Tibial artery (tissue), 4 donors: ENCODE measurements around the gene GAS2L3.

Experiments
- DNase-seq, 2 donors: peaks; one replicate each; pipeline ENCODE4 v3.0.0-alpha.2; 2019
- H3K27ac ChIP-seq, 2 donors: fragments of 200-600 bp; sonication (generic) in 1 of 2; 1 replicate in 1 of 2; 2 replicates in 1 of 2; pipeline ENCODE4 v1.5.1; 2018 to 2019; ENCODE audit warnings: mild to moderate bottlenecking in 1 of 2
- H3K27me3 ChIP-seq, 2 donors: fragments of 200-600 bp; sonication (generic) in 1 of 2; one replicate each; pipeline versions ENCODE4 v1.5.1 to v1.6.0; 2016 to 2019
- H3K36me3 ChIP-seq, 3 donors: fragments of 200-600 bp; sonication (generic) in 2 of 3; one replicate each; pipeline ENCODE4 v1.5.1; 2016 to 2019; ENCODE audit warnings: mild to moderate bottlenecking in 2 of 3
- H3K4me1 ChIP-seq, 4 donors: fragments of 200-600 bp; sonication (generic) in 2 of 4; 1 replicate in 3 of 4; 2 replicates in 1 of 4; pipeline ENCODE4 v1.5.1; 2016 to 2019
- H3K4me3 ChIP-seq, 2 donors: fragments of 200-600 bp; sonication (generic) in 1 of 2; 1 replicate in 1 of 2; 2 replicates in 1 of 2; pipeline ENCODE4 v1.5.1; 2018 to 2019; ENCODE audit warnings: mild to moderate bottlenecking in 2 of 2
- H3K9me3 ChIP-seq, 3 donors: fragments of 200-600 bp; sonication (generic) in 1 of 3; one replicate each; pipeline ENCODE4 v1.5.1; 2016 to 2019
- CTCF ChIP-seq, 2 experiments: fragments of 200-600 bp in 1 of 2; fragments of 450-650 bp in 1 of 2; IDR thresholded peaks; one replicate each; pipeline ENCODE4 v1.5.1; 2017 to 2019; ENCODE audit warnings: antibody characterized with exemption in 2 of 2, mild to moderate bottlenecking in 1 of 2, moderate library complexity in 1 of 2
- intact Hi-C: fragments of 100-400 bp; cut with DNase I; formaldehyde crosslinking; loops from one replicate; pipeline ENCODE4 v1.15.0; 2023; ENCODE audit warnings: low total_unique reads

The GAS2L3 gene

GRCh38 chr12:100674036-100674888 lies 100.8 kb downstream of the GAS2L3 start:
- Histone ChIP-seq H3K27ac (no peak overlapping the region), H3K27me3 (no peaks in the 10 kb centered on the region), H3K4me1 (no peaks in the 10 kb centered on the region), H3K9me3 (no peaks in the 10 kb centered on the region), H3K36me3 (no peaks in the 10 kb centered on the region), H3K4me3 (no peak overlapping the region)
- no peak for DNase-seq
- intact Hi-C loops, result no loop called here
- no peak for TF ChIP-seq CTCF (IDR thresholded peaks at IDR 0.05)
